ENCODE results near the gene MYF5.

The MYF5 gene

GRCh38 chr12:80698847-80699542 lies 17.7 kb upstream of the MYF5 start:
- H3K4me3 ChIP-seq (ENCODE audit: low read depth, low read length): no peak overlapping the region
- TF ChIP-seq CTCF (IDR thresholded peaks at IDR 0.05; ENCODE audit: low read depth, low read length): no peak

- TF ChIP-seq CTCF (IDR thresholded peaks at IDR 0.05; ENCODE audit: low read depth, low read length): no peak
- H3K4me3 ChIP-seq (ENCODE audit: low read depth, low read length): no peak overlapping the region
Observed at GRCh38 chr12:80700327-80700726, 16.4 kb upstream of the MYF5 start.

- H3K4me3 ChIP-seq (ENCODE audit: low read depth, low read length): no peak overlapping the region
- TF ChIP-seq CTCF (IDR thresholded peaks at IDR 0.05; ENCODE audit: low read depth, low read length): no peak
Observed at GRCh38 chr12:80701388-80701787, 15.3 kb upstream of the MYF5 start.

GRCh38 chr12:80702889-80703805 lies 13.6 kb upstream of the MYF5 start:
- TF ChIP-seq CTCF (IDR thresholded peaks at IDR 0.05; ENCODE audit: low read depth, low read length): no peak
- peak overlapping the region; percentile 8; the same call in 1 of the 2 replicates for H3K4me3 ChIP-seq (ENCODE audit: low read depth, low read length)

GRCh38 chr12:80704420-80704819 lies 12.3 kb upstream of the MYF5 start:
- no peak for TF ChIP-seq CTCF (IDR thresholded peaks at IDR 0.05; ENCODE audit: low read depth, low read length)
- no peak overlapping the region for H3K4me3 ChIP-seq (ENCODE audit: low read depth, low read length)

- no peak for TF ChIP-seq CTCF (IDR thresholded peaks at IDR 0.05; ENCODE audit: low read depth, low read length)
- no peak within 1 kb of the TSS for H3K4me3 ChIP-seq (ENCODE audit: low read depth, low read length)
Observed at GRCh38 chr12:80707126-80707829, 9.4 kb upstream of the MYF5 start, which contains the start of gene MYF6. TSS of gene MYF6 (plus strand) at chr12:80707634. CDS start at chr12:80707720, 86 bp downstream.

All from WI38 (cell line).